Left ventricle myocardium superior (tissue), 1 donor: ENCODE measurements around the gene ARF5. TPM values are rescaled to one million over a fixed set of nuclear protein-coding genes. Genes with fewer than 3 reads are reported as not detected.

Experiments
- ATAC-seq: fragments of 200-7000 bp; cut with Tn5 transposase; one replicate; pipeline ENCODE4 v1.9.1; 2020; ENCODE audit warnings: mild to moderate bottlenecking, moderate library complexity
- DNase-seq: peaks from one replicate; pipeline ENCODE4 v3.0.0-alpha.2; 2020
- intact Hi-C: fragments of 100-400 bp; cut with micrococcal nuclease; formaldehyde crosslinking; loops from one replicate; pipeline ENCODE4 v1.11.0; 2022
- total RNA-seq: library from RNA; stranded (reverse); fragmentation: NEBNext Ultra II Directional; extraction: Animal tissue kit (Norgen Biotek cat#: 25700); gene quantifications from one replicate; pipeline ENCODE4 v1.2.1, GENCODE V29; 2021
- donor health status: DM: no; HTN: yes; CAD: no; lungs with severe emphysema.

Gene ARF5
- total RNA-seq, 1 donor from 2014 or later = 85.4 TPM

- DNase-seq (no peak), ATAC-seq (no peak)
- intact Hi-C loops = no loop called here
These were observed 1.9 kb upstream of the ARF5 start for GRCh38 chr7:127586346-127586745.

DNA sequence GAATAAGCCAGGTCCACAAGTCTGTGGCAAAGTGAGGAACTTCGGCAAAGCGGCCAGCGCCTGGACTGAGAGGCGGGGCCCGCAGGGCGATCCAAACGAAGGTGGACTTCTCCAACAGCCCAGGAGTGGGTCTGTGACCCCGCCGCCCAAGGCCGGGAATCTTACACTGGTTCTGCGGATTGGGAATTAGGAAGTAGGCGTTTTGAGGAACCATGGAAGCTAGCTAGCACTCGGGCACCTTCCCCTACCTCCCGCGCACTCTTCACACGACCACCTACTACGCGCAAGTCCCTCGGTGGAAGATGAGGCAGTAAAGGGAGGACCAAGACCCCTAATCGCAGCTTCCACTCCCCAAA is 570 bp upstream of the ARF5 start:
- intact Hi-C loops = no loop called here
- peak; percentile 46 for DNase-seq
- ATAC-seq = no peak

DNA sequence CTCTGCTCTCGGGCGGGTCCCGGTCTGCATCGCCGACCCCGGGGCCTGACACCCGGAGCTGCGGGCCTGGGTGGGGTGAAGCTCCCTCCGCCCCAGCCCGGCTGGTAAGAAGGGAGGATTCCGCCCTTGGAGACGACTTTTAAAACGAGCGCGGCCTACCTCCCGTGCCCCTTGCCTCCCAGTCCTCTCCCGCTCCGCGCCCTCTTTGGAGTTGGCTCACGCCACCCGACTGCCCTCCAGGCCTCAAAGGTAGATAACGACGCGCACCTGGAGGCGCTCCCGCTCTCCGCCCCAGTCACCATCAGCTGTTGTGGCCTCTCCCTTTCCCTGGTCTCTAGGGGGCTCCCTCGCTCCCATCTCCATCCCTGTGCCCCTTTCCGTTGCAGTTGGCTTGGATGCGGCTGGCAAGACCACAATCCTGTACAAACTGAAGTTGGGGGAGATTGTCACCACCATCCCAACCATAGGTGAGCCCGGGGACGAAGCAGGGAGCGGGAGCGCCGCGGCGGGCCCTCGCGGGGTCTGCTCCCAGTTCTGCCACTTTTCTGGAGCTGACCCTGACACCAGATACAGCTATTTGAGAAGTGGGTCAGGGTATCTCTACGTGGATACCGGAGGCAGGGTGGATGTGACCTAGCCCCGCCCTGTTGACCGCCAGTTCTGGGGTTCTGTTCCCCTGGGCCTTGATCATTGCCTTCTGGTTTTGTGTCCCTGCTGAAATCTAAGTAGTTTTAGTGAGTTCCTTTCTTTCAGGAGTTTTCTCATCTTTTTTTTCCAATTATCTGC is 679 bp downstream of the ARF5 start:
- intact Hi-C loops = no loop called here
- ATAC-seq (peak; percentile 56), DNase-seq (peak; percentile 62)

DNA sequence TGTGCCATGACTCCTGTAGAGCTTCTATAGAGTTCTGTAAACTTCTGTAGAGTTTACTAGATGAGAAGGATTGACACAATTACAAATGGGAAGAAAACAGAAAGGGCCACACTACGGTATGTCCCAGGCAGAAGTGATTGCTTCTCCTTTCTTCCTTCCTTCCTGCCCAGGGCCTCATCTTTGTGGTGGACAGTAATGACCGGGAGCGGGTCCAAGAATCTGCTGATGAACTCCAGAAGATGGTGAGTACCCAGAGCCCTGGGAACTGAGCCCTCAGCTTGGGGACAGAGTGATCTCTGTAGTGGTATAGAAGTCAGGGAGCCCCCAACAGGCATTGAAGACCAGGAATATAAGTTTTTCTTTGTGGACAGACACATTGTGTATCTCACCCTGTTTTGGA is 1.7 kb downstream of the ARF5 start:
- intact Hi-C loops = no loop called here
- ATAC-seq (no peak), DNase-seq (no peak)

DNA sequence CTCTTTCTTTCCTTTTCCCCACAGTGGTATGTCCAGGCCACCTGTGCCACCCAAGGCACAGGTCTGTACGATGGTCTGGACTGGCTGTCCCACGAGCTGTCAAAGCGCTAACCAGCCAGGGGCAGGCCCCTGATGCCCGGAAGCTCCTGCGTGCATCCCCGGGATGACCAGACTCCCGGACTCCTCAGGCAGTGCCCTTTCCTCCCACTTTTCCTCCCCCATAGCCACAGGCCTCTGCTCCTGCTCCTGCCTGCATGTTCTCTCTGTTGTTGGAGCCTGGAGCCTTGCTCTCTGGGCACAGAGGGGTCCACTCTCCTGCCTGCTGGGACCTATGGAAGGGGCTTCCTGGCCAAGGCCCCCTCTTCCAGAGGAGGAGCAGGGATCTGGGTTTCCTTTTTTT is 3.0 kb downstream of the ARF5 start:
- DNase-seq (no peak), ATAC-seq (no peak)
- intact Hi-C loops = no loop called here

DNA sequence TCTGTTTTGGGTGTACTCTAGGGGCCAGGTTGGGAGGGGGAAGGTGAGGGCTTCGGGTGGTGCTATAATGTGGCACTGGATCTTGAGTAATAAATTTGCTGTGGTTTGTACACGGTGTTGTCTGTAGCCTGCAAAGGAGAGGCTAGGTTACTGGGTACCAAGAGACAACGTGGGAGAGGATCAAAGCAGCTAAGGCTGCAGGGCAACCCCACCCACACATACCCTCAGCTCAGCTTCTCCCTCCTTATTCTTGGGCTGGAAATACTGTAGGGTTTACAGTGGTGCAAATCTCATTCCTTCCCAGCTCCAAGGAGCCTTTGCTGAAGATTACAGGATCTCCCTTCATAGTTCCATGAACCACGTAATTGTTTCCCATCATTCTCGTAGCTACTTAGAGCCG is 3.4 kb downstream of the ARF5 start:
- ATAC-seq (no peak), DNase-seq (no peak)
- intact Hi-C loops = no loop called here

- no peak for DNase-seq
- intact Hi-C loops = no loop called here
- ATAC-seq = no peak
These were observed 4.3 kb downstream of the ARF5 start for GRCh38 chr7:127592550-127592949.

DNA sequence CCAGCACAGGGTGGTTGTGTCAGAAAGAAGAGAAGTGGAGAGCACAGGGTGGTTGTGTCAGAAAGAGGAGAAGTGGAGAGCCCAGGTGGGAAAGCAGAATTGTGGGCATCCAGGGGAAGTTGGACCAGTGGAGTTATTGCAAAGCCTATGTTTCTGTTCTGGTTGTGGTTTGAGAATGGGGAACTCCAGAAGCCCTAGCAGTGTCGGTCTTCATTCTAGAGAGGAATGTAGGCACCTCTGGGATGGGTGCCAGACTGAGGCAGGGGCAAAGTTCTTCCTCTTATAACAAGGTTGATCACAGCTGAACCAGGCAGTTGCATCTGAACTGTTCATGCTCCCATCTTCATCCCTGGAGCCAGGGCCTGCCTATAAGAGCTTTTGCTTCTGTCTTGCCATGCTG is 6.3 kb downstream of the ARF5 start:
- intact Hi-C loops = no loop called here
- ATAC-seq = peak; percentile 27

DNA sequence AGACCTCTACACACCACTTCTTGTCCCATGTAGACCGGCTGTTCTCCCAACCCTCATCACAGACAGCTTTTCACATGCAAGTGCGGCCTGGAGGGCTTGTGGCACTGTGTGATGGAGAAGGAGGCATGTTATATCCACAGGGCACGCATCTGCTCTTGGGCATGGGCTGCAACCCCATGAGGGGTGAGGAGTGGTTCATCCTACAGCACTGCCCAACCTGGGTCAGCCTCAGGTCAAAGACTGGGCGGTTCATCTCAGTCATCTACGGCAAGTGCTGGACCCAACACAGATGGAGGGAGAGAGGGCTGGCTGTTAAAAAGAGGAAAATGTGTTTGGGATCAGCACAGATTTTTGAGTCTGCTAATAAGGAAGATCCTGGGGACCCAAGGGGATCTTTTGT is 7.5 kb downstream of the ARF5 start:
- DNase-seq (no peak), ATAC-seq (no peak)
- intact Hi-C loops = no loop called here

More for the DNA sequence above, 6.3 kb downstream of the ARF5 start:
- no peak for DNase-seq

DNA sequence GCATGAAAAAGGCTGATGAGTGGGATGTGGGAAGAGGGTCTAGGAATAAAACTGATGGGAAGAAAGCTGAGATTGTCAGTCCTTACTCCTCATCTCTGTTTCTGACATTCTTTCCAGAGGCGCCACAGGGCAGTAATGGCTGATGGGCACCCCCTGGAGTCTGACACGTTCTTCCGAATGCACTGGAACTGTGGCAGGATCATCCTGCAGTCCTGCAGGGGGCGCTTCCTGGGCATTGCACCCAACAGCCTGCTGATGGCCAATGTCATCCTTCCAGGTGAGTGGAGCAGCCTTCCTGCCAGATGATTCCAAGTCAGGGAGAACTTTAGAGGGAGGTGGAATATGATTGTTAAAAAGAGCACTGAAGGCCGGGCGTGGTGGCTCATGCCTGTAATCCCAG is 10.1 kb downstream of the ARF5 start:
- ATAC-seq (no peak), DNase-seq (no peak)
- intact Hi-C loops = no loop called here

DNA sequence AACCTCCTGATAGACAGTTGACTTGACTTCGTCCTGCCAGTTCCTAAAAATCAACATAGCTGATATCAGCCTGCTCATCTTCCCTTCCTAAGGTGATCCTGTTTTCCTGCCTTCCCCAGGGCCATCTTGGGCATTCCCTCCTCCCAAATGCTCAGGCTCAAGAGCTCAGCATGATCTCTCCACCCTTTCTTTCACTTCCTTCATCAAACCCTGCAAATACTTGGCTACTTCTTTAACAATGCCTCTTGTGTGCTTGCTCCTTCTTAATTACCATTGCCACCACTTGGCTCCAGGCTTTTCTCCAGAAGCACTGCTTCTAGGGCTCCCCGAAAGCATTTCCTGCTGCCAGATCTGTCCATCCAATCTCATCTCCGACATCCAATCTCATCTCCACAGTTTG is 12.7 kb downstream of the ARF5 start:
- no peak for ATAC-seq
- intact Hi-C loops = no loop called here
- no peak for DNase-seq

DNA sequence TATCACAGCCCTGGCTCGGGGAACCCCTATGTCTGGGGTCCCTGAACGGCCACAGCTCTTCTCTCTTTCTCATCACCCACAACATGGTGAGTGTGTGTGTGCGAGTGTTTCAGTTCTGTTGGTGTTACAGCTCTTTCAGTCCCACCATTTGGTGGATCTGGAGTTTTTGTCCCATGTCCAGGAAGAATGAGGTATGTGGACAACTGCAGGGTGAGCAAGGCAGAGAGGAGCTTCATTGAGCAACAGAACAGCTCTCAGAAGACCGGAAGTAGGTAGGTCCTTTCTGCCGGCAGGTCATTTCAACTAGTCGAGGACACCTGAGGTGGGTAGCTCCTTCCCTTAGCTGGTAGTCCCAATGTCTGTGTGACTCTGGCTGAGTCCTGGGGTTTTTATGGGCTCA is 20.2 kb downstream of the ARF5 start:
- DNase-seq (no peak), ATAC-seq (no peak)
- intact Hi-C loops = no loop called here

DNA sequence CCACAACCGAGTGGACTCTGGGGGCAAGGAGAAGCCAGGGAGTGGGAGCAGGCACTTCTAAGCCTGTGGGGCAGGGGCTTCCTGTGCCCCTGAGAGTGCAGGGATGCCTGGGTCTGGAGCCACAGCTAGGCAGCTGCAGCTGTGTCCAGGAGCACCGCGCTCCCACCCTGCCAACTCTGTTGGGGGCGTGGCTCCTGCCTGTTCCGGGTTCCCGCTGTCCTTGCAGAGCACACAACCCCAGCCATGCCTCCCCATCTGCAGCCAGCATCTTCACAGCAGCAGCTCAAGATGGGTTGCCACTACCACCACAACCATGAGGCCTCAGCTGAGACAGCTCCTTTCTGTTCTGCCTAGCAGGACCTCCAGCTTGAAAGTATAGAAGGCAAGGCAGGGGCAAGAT is 21.1 kb downstream of the ARF5 start:
- no peak for DNase-seq
- intact Hi-C loops = no loop called here
- no peak for ATAC-seq

DNA sequence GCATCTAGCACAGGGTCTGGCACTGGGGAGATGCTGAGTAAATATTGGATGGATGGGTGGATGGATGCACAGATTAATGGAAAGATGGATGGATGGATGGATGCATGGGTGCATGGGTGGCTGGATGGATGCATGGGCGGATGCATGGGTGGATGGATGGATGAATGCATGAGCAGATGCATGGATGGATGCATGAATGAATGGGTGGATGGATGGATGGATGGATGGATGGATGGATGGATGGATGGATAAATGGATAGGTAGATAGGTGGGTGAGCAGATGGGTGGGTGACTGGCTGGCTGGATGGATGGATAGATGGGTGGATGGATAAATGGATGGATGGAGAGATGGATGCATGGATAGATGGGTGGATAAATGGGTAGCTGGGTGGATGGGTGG is 24.1 kb downstream of the ARF5 start:
- intact Hi-C loops = no loop called here
- DNase-seq (no peak), ATAC-seq (no peak)

DNA sequence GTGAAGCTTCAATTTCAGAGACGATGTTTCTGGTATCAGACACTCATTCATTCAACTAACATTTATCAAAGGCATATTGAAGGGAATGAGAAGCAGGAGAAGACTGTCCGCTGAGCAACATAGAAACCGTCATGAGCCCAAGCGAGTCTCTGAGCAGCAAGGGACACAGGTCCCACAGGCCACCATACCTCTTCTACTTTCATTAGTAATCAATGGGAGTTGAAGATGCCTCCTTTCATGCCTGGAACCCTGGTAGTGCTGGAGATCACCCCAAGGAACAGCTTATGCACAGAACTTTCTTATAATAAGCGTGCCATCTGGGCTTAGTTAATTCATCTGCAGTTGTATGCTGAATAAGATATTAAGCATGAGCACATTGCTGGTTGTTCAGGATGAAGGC is 28.5 kb downstream of the ARF5 start:
- no peak for DNase-seq
- intact Hi-C loops = no loop called here
- no peak for ATAC-seq

GRCh38 chr7:127618042-127618441 is 29.8 kb downstream of the ARF5 start, which contains the start of gene PAX4:
TSS of gene PAX4 (minus strand) at chr7:127618142. CDS start at chr7:127615928, 2,214 bp downstream.
- intact Hi-C loops = no loop called here
- ATAC-seq (no peak), DNase-seq (no peak)

DNA sequence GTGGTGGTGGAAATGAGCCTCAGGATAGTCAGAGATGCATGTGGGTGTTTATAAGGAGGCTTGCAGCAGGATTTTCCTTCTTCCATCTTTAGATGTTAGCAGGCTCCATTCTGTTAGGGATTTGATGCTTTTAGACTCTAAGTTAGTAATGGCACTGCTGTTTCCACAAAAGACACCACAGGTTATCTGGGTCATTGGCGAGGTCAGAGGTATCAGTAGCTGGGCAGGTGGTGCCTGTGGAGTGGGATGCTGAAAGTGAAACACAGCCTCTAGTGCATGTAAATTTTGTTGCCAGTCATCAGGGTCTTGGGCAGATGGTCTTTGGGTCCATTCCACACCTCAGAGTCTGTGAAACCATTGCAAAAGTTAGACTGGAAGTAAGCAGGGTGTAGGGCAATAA is 30.6 kb downstream of the ARF5 start:
- intact Hi-C loops = no loop called here
- no peak for ATAC-seq
- DNase-seq = no peak

DNA sequence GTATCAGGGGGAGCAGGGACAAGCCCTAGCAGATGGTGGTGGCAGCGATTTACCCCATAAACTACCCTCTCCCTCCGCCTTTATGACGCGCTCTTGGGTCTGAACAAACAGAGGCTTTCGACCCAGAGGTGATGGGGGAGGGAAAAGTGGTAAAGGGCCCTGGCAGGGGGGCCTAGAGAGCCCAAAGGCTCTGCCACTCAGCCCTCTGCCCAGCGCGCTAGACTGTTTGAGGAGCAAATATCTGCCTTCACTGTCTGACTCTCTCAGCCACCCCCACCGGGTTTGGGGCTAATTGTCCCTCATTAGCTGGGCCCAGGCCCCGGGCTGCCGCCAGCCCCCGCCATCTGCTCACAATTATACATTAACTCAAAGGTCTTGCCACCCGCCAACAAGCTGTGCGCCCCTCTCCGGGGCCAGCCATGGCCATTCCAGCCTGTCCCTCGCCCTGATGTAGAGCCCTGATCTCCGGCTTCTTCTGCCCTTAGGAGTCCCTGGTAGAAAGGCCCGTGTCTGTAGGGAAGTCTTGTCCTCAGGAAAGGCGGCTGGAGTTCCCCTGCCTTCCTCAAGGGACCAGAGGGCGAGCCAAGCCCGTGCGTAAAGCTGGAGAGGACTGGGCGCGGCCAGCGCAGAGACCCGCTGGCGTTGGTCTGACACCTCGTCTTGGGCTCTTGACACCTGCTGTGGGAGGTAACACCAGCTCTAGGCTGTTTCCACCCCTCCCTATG is 31.6 kb downstream of the ARF5 start:
- ATAC-seq (no peak), DNase-seq (no peak)
- intact Hi-C loops = no loop called here

DNA sequence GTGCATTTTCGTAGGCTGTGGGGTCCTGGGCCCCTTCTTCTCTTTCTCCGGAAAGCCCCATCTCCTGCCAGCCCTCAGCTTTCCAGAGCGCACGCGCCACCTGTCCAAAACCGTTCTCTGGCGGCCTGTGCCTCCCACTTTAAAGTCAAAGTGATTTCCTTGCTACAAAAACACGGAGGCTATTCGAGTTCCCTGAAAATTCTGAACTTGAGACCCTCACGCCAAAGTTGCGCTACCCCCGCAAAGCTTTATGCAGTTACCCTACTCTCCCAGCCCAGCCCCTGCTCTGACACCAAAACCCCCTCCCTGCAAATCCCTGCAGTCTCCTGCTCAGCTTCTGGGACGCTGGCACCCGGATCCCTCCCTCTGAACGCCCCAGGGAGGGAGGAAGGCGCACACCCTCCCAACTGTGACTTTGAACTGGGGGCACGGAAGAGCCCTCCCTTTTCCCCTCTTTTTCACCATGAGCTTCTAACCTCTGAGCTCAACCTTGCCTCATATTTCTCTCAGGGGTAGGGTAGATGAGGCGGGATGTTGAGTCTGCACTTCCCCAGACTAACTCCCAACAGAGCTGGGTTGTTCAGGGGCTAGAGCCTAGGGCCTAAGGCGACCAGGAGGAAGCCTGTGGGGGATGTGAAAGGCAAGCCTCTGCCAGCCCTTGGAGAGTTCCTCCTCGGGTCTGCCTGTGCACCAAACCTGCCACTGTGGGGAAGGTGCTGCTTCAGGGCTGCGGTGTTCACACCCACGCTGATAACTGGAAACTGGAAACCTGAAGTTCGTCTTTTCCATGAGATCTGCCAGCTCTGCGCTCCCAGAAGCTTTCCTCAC is 32.4 kb downstream of the ARF5 start:
- ATAC-seq (no peak), DNase-seq (no peak)
- intact Hi-C loops = no loop called here

DNA sequence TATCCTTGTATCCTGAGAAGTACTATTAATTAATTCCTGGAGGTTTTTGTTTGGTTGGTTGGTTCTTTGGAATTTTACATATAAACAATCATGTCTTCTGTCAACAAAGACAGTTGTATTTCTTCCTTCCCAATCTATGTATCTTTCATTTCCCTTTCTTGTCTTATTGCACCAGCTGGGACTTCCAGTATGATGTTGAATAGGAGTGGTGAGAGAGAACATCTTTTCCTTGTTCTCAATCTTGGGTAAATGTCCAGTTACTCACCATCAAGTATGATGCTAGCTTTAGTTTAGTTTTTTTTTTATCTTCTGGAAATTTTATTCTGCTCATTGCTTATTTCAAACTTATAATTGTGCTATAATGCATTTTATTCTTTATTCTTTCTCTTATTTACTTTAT is 37.1 kb downstream of the ARF5 start:
- no peak for DNase-seq
- intact Hi-C loops = no loop called here
- no peak for ATAC-seq
